Fibroblast of lung (primary cell): ENCODE results near the gene LBX1. TPM values are rescaled to one million over a fixed set of nuclear protein-coding genes. Genes with fewer than 3 reads are reported as not detected.

Experiments
- DNase-seq, 2 donors: peaks; one replicate each; pipeline versions ENCODE4 v3.0.0 to v3.0.0-alpha.2; 2010; ENCODE audit warnings: low read depth in 2 of 2
- H2AFZ ChIP-seq: 2 replicates; pipeline ENCODE4 v1.5.1; 2012; ENCODE audit warnings: low read length, control low read depth, inconsistent platforms
- H3K27ac ChIP-seq: 2 replicates; pipeline ENCODE4 v1.5.1; 2011; ENCODE audit warnings: low read length, control low read depth; ENCODE audit not compliant: insufficient read depth
- H3K27me3 ChIP-seq: 2 replicates; pipeline ENCODE4 v1.5.1; 2011; ENCODE audit warnings: mild to moderate bottlenecking, low read length; ENCODE audit not compliant: control insufficient read depth, insufficient read depth
- H3K36me3 ChIP-seq: 2 replicates; pipeline ENCODE4 v1.5.1; 2011; ENCODE audit warnings: low read length; ENCODE audit not compliant: control insufficient read depth, insufficient read depth
- H3K4me1 ChIP-seq: 2 replicates; pipeline ENCODE4 v1.5.1; 2011; ENCODE audit warnings: low read length; ENCODE audit not compliant: control insufficient read depth, insufficient read depth; ENCODE audit errors: extremely low read depth
- H3K4me2 ChIP-seq: 2 replicates; pipeline ENCODE4 v1.5.1; 2011; ENCODE audit warnings: low read length, control low read depth; ENCODE audit not compliant: insufficient read depth; ENCODE audit errors: extremely low read depth
- H3K4me3 ChIP-seq, 4 experiments: fragments of 200-600 bp in 1 of 4; sonication (generic) in 1 of 4; replicated peaks in 1 of 4; 2 replicates each; pipeline ENCODE4 v1.5.1; 2011 to 2016; ENCODE audit warnings: low read length in 4 of 4, low read depth in 3 of 4, mild to moderate bottlenecking in 3 of 4, control low read depth in 2 of 4, inconsistent platforms in 1 of 4, mixed read lengths in 1 of 4; ENCODE audit not compliant: insufficient read depth in 1 of 4; ENCODE audit errors: control extremely low read depth in 1 of 4
- H3K79me2 ChIP-seq: 2 replicates; pipeline ENCODE4 v1.5.1; 2012; ENCODE audit warnings: mild to moderate bottlenecking, low read length, inconsistent platforms; ENCODE audit not compliant: control insufficient read depth, insufficient read depth
- H3K9ac ChIP-seq: 2 replicates; pipeline ENCODE4 v1.5.1; 2011; ENCODE audit warnings: mild to moderate bottlenecking, low read length, control low read depth; ENCODE audit not compliant: insufficient read depth
- H3K9me3 ChIP-seq: 2 replicates; pipeline ENCODE4 v1.5.1; 2012; ENCODE audit warnings: low read depth, low read length; ENCODE audit not compliant: control insufficient read depth, insufficient read depth
- H4K20me1 ChIP-seq: 2 replicates; pipeline ENCODE4 v1.5.1; 2011; ENCODE audit warnings: low read length; ENCODE audit not compliant: control insufficient read depth, insufficient read depth; ENCODE audit errors: extremely low read depth
- CTCF ChIP-seq, 2 donors: IDR thresholded peaks in 1 of 2; conservative IDR thresholded peaks in 1 of 2; 1 replicate in 1 of 2; 2 replicates in 1 of 2; pipeline ENCODE4 v1.5.1; 2011 to 2012; ENCODE audit warnings: low read length in 2 of 2, control low read depth in 1 of 2, inconsistent platforms in 1 of 2, low read depth in 1 of 2, mild to moderate bottlenecking in 1 of 2
- EZH2 ChIP-seq: IDR thresholded peaks from 2 replicates; pipeline ENCODE4 v1.5.1; 2012; ENCODE audit warnings: low read length, control low read depth, mild to moderate bottlenecking; ENCODE audit errors: missing control alignments
- polyA plus RNA-seq, 2 donors: library from polyadenylated mRNA; depleted of rRNA in 1 of 2; stranded (reverse) in 1 of 2; unstranded in 1 of 2; fragments of >200 nt; gene quantifications; 2 replicates each; pipeline ENCODE4 v1.2.1, GENCODE V29; 2011 to 2012; ENCODE audit warnings: missing spikeins in 1 of 2
- total RNA-seq: library from RNA; depleted of rRNA; stranded (reverse); fragments of >200 nt; gene quantifications from 2 replicates; pipeline ENCODE4 v1.2.1, GENCODE V29; 2014

LBX1 gene
- total and polyA plus RNA-seq, 2 donors (not counting 1 experiment from before 2014, with no cell fraction given): under 0.01 TPM; not detected in 1

GRCh38 chr10:101267290-101267680 is 38.0 kb upstream of the LBX1 start:
- no peaks in the 10 kb centered on the region for H3K36me3 ChIP-seq
- H4K20me1 ChIP-seq: no peaks in the 10 kb centered on the region
- no peak for DNase-seq
- peaks cover 5% of the 10 kb centered on the region for H3K27me3 ChIP-seq
- no peak overlapping the region for H3K4me3 ChIP-seq
- no peaks in the 10 kb centered on the region for H3K79me2 ChIP-seq
- no peak overlapping the region for H3K4me2 ChIP-seq
- no peak overlapping the region for H3K9ac ChIP-seq
- TF ChIP-seq CTCF (conservative IDR thresholded peaks at IDR 0.05 in 1 of 2, IDR thresholded peaks at IDR 0.05 in 1 of 2; ENCODE audit: low read depth in 1 of 2, low read length in 2 of 2) (no peak), EZH2 (no peak)
- no peak overlapping the region for H3K27ac ChIP-seq
- H2AFZ ChIP-seq: no peak overlapping the region
- H3K9me3 ChIP-seq: no peaks in the 10 kb centered on the region
- H3K4me1 ChIP-seq: no peaks in the 10 kb centered on the region

GRCh38 chr10:101266381-101267289 is 37.4 kb upstream of the LBX1 start:
- H3K27ac ChIP-seq: no peak overlapping the region
- TF ChIP-seq EZH2 (no peak), CTCF (conservative IDR thresholded peaks at IDR 0.05 in 1 of 2, IDR thresholded peaks at IDR 0.05 in 1 of 2; ENCODE audit: low read depth in 1 of 2, low read length in 2 of 2) (no peak)
- peaks cover 10% of the 10 kb centered on the region for H3K27me3 ChIP-seq
- no peak overlapping the region for H3K4me2 ChIP-seq
- no peak overlapping the region for H2AFZ ChIP-seq
- DNase-seq: no peak
- no peaks in the 10 kb centered on the region for H3K36me3 ChIP-seq
- H3K4me1 ChIP-seq: no peaks in the 10 kb centered on the region
- no peak overlapping the region for H3K9ac ChIP-seq
- H3K79me2 ChIP-seq: no peaks in the 10 kb centered on the region
- H3K9me3 ChIP-seq: no peaks in the 10 kb centered on the region
- H4K20me1 ChIP-seq: no peaks in the 10 kb centered on the region
- H3K4me3 ChIP-seq: no peak overlapping the region

GRCh38 chr10:101263150-101263752 is 34.0 kb upstream of the LBX1 start:
- DNase-seq: no peak
- peaks cover 12% of the 10 kb centered on the region for H3K27me3 ChIP-seq
- no peak overlapping the region for H3K27ac ChIP-seq

More at GRCh38 chr10:101263150-101263752, 34.0 kb upstream of the LBX1 start:
- Histone ChIP-seq H3K4me2 (no peak overlapping the region), H3K4me3 (no peak overlapping the region), H3K4me1 (no peaks in the 10 kb centered on the region), H3K9me3 (no peaks in the 10 kb centered on the region), H3K79me2 (no peaks in the 10 kb centered on the region), H2AFZ (no peak overlapping the region), H3K36me3 (no peaks in the 10 kb centered on the region), H4K20me1 (no peaks in the 10 kb centered on the region), H3K9ac (no peak overlapping the region)
- TF ChIP-seq EZH2 (peak; percentile 45), CTCF (conservative IDR thresholded peaks at IDR 0.05 in 1 of 2, IDR thresholded peaks at IDR 0.05 in 1 of 2; ENCODE audit: low read depth in 1 of 2, low read length in 2 of 2) (no peak)
